Thyroid gland (tissue), 4 donors: Measurements from ENCODE around the gene DVL1.

Source experiments
- POLR2A ChIP-seq, 2 donors: fragments of 450-650 bp; IDR thresholded peaks; one replicate each; pipeline ENCODE4 v1.6.1; 2017; ENCODE audit warnings: antibody characterized with exemption in 2 of 2, mild to moderate bottlenecking in 2 of 2, moderate library complexity in 1 of 2
- TF ChIP-seq, protein P1 (sequence below), 6 experiments: fragments of 200-600 bp in 3 of 6; fragments of 450-650 bp in 3 of 6; sonication (generic) in 3 of 6; IDR thresholded peaks; one replicate each; pipeline ENCODE4 v1.5.1; 2016 to 2019; ENCODE audit warnings: antibody characterized with exemption in 6 of 6, mild to moderate bottlenecking in 2 of 6, inconsistent platforms in 1 of 6, moderate library complexity in 1 of 6

GRCh38 chr1:1345384-1345783 is 3.8 kb downstream of the DVL1 start:
- TF ChIP-seq POLR2A (IDR thresholded peaks at IDR 0.05) = no peak
- TF ChIP-seq, protein P1, sequence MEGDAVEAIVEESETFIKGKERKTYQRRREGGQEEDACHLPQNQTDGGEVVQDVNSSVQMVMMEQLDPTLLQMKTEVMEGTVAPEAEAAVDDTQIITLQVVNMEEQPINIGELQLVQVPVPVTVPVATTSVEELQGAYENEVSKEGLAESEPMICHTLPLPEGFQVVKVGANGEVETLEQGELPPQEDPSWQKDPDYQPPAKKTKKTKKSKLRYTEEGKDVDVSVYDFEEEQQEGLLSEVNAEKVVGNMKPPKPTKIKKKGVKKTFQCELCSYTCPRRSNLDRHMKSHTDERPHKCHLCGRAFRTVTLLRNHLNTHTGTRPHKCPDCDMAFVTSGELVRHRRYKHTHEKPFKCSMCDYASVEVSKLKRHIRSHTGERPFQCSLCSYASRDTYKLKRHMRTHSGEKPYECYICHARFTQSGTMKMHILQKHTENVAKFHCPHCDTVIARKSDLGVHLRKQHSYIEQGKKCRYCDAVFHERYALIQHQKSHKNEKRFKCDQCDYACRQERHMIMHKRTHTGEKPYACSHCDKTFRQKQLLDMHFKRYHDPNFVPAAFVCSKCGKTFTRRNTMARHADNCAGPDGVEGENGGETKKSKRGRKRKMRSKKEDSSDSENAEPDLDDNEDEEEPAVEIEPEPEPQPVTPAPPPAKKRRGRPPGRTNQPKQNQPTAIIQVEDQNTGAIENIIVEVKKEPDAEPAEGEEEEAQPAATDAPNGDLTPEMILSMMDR (IDR thresholded peaks at IDR 0.05) = no peak
